Esophagus squamous epithelium (tissue), 5 donors: ENCODE measurements around the gene MAMDC4. TPM values are rescaled to one million over a fixed set of nuclear protein-coding genes. Genes with fewer than 3 reads are reported as not detected.

Experiments
- DNase-seq: peaks from one replicate; lab custom pipeline; 2025; lab: John Stamatoyannopoulos, UW
- H3K27ac ChIP-seq, 4 donors: fragments of 200-600 bp; sonication (generic); one replicate each; pipeline ENCODE4 v1.5.1; 2016 to 2019; ENCODE audit warnings: mild to moderate bottlenecking in 1 of 4
- H3K27me3 ChIP-seq, 4 donors: fragments of 200-600 bp; sonication (generic); 1 replicate in 3 of 4; 2 replicates in 1 of 4; pipeline versions ENCODE4 v1.5.1 to v1.6.0; 2017 to 2021; ENCODE audit warnings: antibody characterized with exemption in 1 of 4
- H3K36me3 ChIP-seq, 3 donors: fragments of 200-600 bp; sonication (generic); one replicate each; pipeline ENCODE4 v1.5.1; 2016 to 2019
- H3K4me1 ChIP-seq, 3 donors: fragments of 200-600 bp; sonication (generic); one replicate each; pipeline ENCODE4 v1.5.1; 2017 to 2019
- H3K4me3 ChIP-seq, 4 donors: fragments of 200-600 bp; sonication (generic); 1 replicate in 3 of 4; 2 replicates in 1 of 4; pipeline ENCODE4 v1.5.1; 2016 to 2019; ENCODE audit warnings: mild to moderate bottlenecking in 2 of 4, moderate library complexity in 1 of 4
- H3K9me3 ChIP-seq, 3 donors: fragments of 200-600 bp; sonication (generic); one replicate each; pipeline ENCODE4 v1.5.1; 2016 to 2019
- POLR2A ChIP-seq, 4 donors: fragments of 450-650 bp; IDR thresholded peaks; one replicate each; pipeline ENCODE4 v1.6.1; 2017; ENCODE audit warnings: antibody characterized with exemption in 4 of 4, mild to moderate bottlenecking in 4 of 4, moderate library complexity in 3 of 4
- WGBS, 2 donors: methylation state at CpG; one replicate each; pipeline ENCODE4 v1.1.5; 2018; 5-methylcytosine and 5-hydroxymethylcytosine counted together
- intact Hi-C: fragments of 100-400 bp; cut with DNase I; formaldehyde crosslinking; loops from one replicate; pipeline ENCODE4 v1.15.0; 2022
- total RNA-seq, 4 donors: library from RNA; depleted of rRNA; stranded (reverse); fragments of >200 nt; gene quantifications; one replicate each; pipeline ENCODE4 v1.1.0, GENCODE V29; 2016
- TF ChIP-seq, protein P1 (sequence below), 6 experiments: fragments of 450-650 bp in 4 of 6; fragments of 200-600 bp in 2 of 6; sonication (generic) in 2 of 6; IDR thresholded peaks; one replicate each; pipeline ENCODE4 v1.5.1; 2016 to 2019; ENCODE audit warnings: antibody characterized with exemption in 6 of 6, mild to moderate bottlenecking in 4 of 6, moderate library complexity in 4 of 6
- donor health status: DM: yes; HTN: yes; CAD: no.

The MAMDC4 gene
- total RNA-seq, 4 donors from 2014 or later: 1.8 to 2.9 (median 2.7) TPM

GRCh38 chr9:136856541-136857141 is 4.5 kb downstream of the MAMDC4 start:
- Histone ChIP-seq H3K4me1 (peaks cover 20 to 52% (median 21%) of the 10 kb centered on the region in 3 donors), H3K9me3 (no peaks in the 10 kb centered on the region), H3K4me3 (no peak overlapping the region), H3K27me3 (no peaks in the 10 kb centered on the region), H3K36me3 (peaks cover 7 to 22% (median 8%) of the 10 kb centered on the region in 3 donors), H3K27ac (no peak overlapping the region)
- WGBS, 2 donors: 70% methylated on average over 2 of the region's 14 CpGs; no CpG with 5 or more reads in 1 of the 2 donors
- no peak for TF ChIP-seq POLR2A (IDR thresholded peaks at IDR 0.05)
- TF ChIP-seq, protein P1, sequence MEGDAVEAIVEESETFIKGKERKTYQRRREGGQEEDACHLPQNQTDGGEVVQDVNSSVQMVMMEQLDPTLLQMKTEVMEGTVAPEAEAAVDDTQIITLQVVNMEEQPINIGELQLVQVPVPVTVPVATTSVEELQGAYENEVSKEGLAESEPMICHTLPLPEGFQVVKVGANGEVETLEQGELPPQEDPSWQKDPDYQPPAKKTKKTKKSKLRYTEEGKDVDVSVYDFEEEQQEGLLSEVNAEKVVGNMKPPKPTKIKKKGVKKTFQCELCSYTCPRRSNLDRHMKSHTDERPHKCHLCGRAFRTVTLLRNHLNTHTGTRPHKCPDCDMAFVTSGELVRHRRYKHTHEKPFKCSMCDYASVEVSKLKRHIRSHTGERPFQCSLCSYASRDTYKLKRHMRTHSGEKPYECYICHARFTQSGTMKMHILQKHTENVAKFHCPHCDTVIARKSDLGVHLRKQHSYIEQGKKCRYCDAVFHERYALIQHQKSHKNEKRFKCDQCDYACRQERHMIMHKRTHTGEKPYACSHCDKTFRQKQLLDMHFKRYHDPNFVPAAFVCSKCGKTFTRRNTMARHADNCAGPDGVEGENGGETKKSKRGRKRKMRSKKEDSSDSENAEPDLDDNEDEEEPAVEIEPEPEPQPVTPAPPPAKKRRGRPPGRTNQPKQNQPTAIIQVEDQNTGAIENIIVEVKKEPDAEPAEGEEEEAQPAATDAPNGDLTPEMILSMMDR (IDR thresholded peaks at IDR 0.05): no peak
- intact Hi-C loops: loop anchor here (10.0 kb wide), 1 partner anchor 88 kb away; the partner anchor contains the start of genes C8G and FBXW5
- no peak for DNase-seq

GRCh38 chr9:136857166-136857565 is 5.0 kb downstream of the MAMDC4 start:
- Histone ChIP-seq H3K27me3 (no peaks in the 10 kb centered on the region), H3K4me3 (no peak overlapping the region), H3K4me1 (peaks cover 20 to 52% (median 21%) of the 10 kb centered on the region in 3 donors), H3K27ac (no peak overlapping the region), H3K36me3 (peaks cover 12 to 24% (median 14%) of the 10 kb centered on the region in 3 donors), H3K9me3 (no peaks in the 10 kb centered on the region)
- 100% methylated on average over 3 of the region's 19 CpGs; no CpG with 5 or more reads in 1 of the 2 donors for WGBS, 2 donors
- no peak for DNase-seq
- TF ChIP-seq, protein P1 (IDR thresholded peaks at IDR 0.05): no peak
- no peak for TF ChIP-seq POLR2A (IDR thresholded peaks at IDR 0.05)
- intact Hi-C loops: loop anchor here (10.0 kb wide), 1 partner anchor 88 kb away; the partner anchor contains the start of genes C8G and FBXW5

DNA sequence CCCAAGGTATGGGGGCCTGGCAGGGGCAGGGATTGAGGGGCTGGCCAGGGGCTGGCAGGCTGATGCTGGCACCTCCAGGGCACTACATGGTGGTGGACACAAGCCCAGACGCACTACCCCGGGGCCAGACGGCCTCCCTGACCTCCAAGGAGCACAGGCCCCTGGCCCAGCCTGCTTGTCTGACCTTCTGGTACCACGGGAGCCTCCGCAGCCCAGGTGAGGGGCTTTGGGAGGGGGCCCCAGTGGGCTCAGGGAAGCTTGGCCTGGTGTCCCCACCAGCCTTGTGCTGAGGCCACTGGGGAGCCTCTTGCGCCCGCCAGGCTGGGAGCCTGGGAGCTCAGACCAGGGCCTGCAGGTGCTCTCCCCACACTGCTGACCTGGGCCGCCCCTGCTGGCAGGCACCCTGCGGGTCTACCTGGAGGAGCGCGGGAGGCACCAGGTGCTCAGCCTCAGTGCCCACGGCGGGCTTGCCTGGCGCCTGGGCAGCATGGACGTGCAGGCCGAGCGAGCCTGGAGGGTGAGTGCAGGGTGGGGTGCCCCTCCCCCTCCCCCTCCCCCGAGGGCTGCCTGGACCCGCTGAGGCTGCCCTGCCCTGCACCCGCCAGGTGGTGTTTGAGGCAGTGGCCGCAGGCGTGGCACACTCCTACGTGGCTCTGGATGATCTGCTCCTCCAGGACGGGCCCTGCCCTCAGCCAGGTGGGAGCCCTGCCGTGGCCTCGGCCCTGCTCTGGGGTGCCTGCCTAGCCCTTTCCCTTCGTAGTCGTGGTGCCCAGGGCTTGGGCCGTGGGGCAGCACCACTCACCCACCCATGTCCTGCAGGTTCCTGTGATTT is 5.7 kb downstream of the MAMDC4 start:
- Histone ChIP-seq H3K4me1 (peaks cover 20 to 52% (median 21%) of the 10 kb centered on the region in 3 donors), H3K27me3 (no peaks in the 10 kb centered on the region), H3K4me3 (no peak overlapping the region), H3K27ac (peak overlapping the region in 1 of 4 donors; percentile 53), H3K9me3 (no peaks in the 10 kb centered on the region), H3K36me3 (peaks cover 19 to 30% (median 20%) of the 10 kb centered on the region in 3 donors)
- DNase-seq: no peak
- TF ChIP-seq, protein P1 (IDR thresholded peaks at IDR 0.05): no peak
- no peak for TF ChIP-seq POLR2A (IDR thresholded peaks at IDR 0.05)
- intact Hi-C loops: loop anchor here (10.0 kb wide), 1 partner anchor 87 kb away; the partner anchor contains the start of genes C8G and FBXW5
- 60% methylated on average over 4 of the region's 29 CpGs; no CpG with 5 or more reads in 1 of the 2 donors for WGBS, 2 donors

GRCh38 chr9:136858452-136858843 is 6.3 kb downstream of the MAMDC4 start:
- H3K9me3 ChIP-seq: no peaks in the 10 kb centered on the region
- H3K36me3 ChIP-seq: peaks cover 25 to 37% (median 26%) of the 10 kb centered on the region in 3 donors
- H3K27ac ChIP-seq: peak overlapping the region in 3 of 4 donors; percentile 53 to 65 (median 54)
- H3K4me3 ChIP-seq: no peak overlapping the region
- peaks cover 20 to 54% (median 21%) of the 10 kb centered on the region in 3 donors for H3K4me1 ChIP-seq
- no CpG with 5 or more reads among the region's 15 CpGs for WGBS, 2 donors
- H3K27me3 ChIP-seq: no peaks in the 10 kb centered on the region
- no peak for DNase-seq
- TF ChIP-seq, protein P1 (IDR thresholded peaks at IDR 0.05): no peak
- TF ChIP-seq POLR2A (IDR thresholded peaks at IDR 0.05): no peak
- intact Hi-C loops: loop anchor here (10.0 kb wide), 1 partner anchor 86 kb away; the partner anchor contains the start of genes C8G and FBXW5
